GM12873 (cell line): ENCODE measurements around the gene PHLPP1.

Experiments used
- TF ChIP-seq, protein P1 (sequence below): IDR thresholded peaks from 2 replicates; pipeline ENCODE4 v1.5.1; 2012; ENCODE audit warnings: low read depth, mild to moderate bottlenecking, moderate library complexity, low read length, control low read depth; ENCODE audit not compliant: insufficient read depth; ENCODE audit errors: missing control alignments

The PHLPP1 gene

DNA sequence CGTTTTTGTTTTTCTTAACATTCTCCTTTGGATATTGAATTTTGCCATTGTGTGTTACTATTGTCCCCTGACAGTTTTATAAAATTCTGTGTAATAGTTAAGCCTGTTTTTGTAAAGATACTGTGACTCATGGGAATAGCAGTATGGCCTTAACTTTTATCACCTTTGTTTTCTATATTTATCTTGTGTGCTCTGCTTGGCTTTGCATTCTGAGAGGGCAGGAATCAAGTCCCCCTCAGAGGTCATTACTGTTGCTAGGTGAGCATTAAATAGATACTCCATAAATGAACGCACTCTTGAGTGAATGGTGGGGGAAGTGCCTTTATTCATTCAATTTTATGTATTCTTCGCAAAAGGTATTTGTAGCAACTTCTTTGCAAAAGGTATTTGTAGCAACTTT, 160.0 kb downstream of the PHLPP1 start:
- TF ChIP-seq, protein P1, sequence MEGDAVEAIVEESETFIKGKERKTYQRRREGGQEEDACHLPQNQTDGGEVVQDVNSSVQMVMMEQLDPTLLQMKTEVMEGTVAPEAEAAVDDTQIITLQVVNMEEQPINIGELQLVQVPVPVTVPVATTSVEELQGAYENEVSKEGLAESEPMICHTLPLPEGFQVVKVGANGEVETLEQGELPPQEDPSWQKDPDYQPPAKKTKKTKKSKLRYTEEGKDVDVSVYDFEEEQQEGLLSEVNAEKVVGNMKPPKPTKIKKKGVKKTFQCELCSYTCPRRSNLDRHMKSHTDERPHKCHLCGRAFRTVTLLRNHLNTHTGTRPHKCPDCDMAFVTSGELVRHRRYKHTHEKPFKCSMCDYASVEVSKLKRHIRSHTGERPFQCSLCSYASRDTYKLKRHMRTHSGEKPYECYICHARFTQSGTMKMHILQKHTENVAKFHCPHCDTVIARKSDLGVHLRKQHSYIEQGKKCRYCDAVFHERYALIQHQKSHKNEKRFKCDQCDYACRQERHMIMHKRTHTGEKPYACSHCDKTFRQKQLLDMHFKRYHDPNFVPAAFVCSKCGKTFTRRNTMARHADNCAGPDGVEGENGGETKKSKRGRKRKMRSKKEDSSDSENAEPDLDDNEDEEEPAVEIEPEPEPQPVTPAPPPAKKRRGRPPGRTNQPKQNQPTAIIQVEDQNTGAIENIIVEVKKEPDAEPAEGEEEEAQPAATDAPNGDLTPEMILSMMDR = no peak

- TF ChIP-seq, protein P1 = no peak
Observed at GRCh38 chr18:62876111-62876510, 160.8 kb downstream of the PHLPP1 start.

GRCh38 chr18:62876828-62877227, 161.5 kb downstream of the PHLPP1 start:
- TF ChIP-seq, protein P1 = no peak

DNA sequence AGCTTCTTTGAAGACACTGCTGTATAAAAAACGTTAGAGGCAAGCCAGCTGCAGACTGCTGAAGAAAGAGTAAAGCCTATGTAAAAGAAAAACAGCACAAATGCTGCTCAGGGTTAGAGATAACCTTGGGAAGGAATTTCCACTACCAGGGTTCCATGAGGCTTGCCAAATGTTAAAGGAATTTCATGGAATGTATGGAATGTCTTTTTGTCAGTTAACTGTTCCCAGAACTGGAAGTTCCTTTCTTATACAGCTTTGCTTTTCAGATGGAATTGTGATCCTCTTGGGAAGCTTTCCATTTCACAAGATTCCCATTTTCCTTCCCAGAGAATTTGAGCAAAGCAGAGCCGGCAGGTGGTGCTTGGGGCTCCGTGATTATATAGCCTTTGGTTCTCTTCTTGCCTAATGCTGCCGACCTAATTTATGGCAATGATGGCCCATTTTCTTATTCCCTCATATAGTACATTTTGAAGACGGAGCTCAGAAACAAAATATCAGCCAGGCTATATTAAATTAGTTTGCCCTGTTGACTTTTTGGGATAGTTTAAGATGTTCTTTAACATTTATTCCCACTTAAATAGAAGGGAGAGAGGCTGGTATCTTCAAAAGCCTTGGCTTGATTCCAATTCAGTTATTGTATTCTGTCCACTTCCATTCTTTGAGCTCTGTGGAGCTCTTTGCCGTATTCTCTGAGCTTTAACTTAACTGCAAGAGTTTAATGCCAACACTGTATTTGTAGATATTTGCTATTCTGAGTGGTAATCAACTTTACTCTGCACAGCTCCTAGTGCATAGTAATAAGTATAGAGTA, 162.3 kb downstream of the PHLPP1 start:
- TF ChIP-seq, protein P1 = no peak

DNA sequence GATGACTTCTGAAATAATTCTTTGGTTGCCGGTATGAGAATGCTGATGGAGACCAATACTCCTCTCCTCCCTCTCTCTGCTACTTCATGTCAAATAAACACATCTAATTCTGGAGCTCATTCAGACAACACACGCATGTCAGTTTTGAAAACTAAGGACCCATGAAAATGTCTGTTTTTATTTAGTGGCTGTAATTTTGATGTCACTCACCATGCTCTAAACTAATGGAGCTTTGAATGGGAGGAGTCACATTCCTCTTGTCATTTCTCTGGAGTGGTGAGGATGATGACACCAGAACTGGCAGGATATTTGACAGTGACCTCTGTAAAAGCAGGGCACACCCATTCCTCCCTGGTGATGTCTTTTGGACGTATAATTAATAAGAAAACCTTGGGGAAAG, 163.0 kb downstream of the PHLPP1 start:
- TF ChIP-seq, protein P1 = no peak

DNA sequence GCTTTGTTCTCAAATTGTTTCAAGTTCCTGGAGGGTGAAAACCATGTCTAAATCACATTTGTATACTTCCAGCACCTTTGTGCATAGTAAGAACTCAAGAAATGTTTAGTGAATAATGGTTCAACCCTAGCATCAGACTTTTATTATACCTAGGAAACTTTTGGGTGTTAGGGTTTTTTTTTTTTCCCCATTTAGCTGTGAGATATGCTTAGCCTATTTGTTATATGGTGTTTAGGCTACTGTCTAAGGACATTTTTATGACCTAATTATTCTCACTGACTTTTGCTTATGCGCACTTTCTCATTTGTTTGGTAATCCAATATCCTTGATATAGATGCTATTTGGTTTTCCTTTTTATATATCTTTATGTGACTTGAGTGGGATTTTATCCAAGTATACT, 164.7 kb downstream of the PHLPP1 start:
- TF ChIP-seq, protein P1 = no peak

DNA sequence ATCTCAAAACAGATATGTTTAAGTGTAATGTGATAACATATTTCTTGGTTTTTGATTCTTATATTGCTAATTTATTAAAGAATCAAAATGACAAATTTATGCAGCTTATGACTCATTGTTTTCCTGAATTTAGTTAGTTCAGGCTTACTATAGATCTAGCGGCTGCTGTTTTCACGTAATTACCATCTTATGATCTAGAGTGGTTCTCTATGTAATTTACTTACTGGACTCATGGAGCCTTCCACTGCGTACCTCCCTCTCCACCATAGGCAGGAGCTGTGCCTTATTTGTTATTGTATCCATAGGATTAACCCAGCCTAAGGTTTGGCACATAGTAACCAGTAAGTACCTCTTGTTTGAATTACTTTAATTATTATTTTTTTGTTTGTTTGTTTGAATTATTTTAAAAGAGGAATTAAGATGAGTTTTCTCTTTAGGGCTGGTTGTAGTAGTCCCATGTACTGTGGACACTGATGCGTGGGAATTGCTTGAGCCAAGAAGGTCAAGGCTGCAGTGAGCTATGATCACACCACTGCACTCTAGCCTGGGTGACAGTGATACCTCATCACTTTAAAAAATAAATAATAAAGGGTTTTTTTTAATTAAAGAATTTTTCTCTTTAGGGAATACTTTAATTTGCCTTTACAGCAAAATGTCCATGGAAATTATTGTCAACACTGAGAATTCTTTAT, 165.5 kb downstream of the PHLPP1 start:
- TF ChIP-seq, protein P1 = no peak
